ENCODE data around the gene GAS6.

Gene GAS6

GRCh38 chr13:113813070-113813748 is 50.7 kb downstream of the GAS6 start:
- H3K9me2 ChIP-seq (replicated peaks; ENCODE audit: insufficient read depth, low read length) = no peaks in the 10 kb centered on the region
- H3K79me2 ChIP-seq (ENCODE audit: insufficient read depth, low read length) = no peaks in the 10 kb centered on the region
- no peaks in the 10 kb centered on the region for H4K20me1 ChIP-seq (ENCODE audit: low read depth, low read length)
- H3K36me3 ChIP-seq (ENCODE audit: low read length) = no peaks in the 10 kb centered on the region
- H3K4me3 ChIP-seq (ENCODE audit: insufficient read depth, low read length, poor library complexity, severe bottlenecking) = no peak overlapping the region
- no peak for TF ChIP-seq EZH2phosphoT487 (conservative IDR thresholded peaks at IDR 0.05; ENCODE audit: low read length)
- TF ChIP-seq, protein P1, sequence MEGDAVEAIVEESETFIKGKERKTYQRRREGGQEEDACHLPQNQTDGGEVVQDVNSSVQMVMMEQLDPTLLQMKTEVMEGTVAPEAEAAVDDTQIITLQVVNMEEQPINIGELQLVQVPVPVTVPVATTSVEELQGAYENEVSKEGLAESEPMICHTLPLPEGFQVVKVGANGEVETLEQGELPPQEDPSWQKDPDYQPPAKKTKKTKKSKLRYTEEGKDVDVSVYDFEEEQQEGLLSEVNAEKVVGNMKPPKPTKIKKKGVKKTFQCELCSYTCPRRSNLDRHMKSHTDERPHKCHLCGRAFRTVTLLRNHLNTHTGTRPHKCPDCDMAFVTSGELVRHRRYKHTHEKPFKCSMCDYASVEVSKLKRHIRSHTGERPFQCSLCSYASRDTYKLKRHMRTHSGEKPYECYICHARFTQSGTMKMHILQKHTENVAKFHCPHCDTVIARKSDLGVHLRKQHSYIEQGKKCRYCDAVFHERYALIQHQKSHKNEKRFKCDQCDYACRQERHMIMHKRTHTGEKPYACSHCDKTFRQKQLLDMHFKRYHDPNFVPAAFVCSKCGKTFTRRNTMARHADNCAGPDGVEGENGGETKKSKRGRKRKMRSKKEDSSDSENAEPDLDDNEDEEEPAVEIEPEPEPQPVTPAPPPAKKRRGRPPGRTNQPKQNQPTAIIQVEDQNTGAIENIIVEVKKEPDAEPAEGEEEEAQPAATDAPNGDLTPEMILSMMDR (IDR thresholded peaks at IDR 0.05; ENCODE audit: insufficient read depth, low read length, poor library complexity, severe bottlenecking) = no peak
- no peak overlapping the region for H3K9ac ChIP-seq (ENCODE audit: low read length)
- no peaks in the 10 kb centered on the region for H3K27me3 ChIP-seq (ENCODE audit: low read length)
- no peak overlapping the region for H2AFZ ChIP-seq (ENCODE audit: low read depth, low read length, severe bottlenecking)
- no peak overlapping the region for H3K27ac ChIP-seq (ENCODE audit: low read depth, low read length)
- peaks cover 7% of the 10 kb centered on the region; the same call in 1 of the 2 replicates for H3K9me3 ChIP-seq (ENCODE audit: insufficient read depth, low read length)
- H3K4me2 ChIP-seq (ENCODE audit: low read depth, low read length, poor library complexity, severe bottlenecking) = no peak overlapping the region
- H3F3A ChIP-seq (ENCODE audit: insufficient read depth) = no peaks in the 10 kb centered on the region

GRCh38 chr13:113812178-113813040 is 51.5 kb downstream of the GAS6 start:
- no peaks in the 10 kb centered on the region for H3F3A ChIP-seq (ENCODE audit: insufficient read depth)
- H3K4me3 ChIP-seq (ENCODE audit: insufficient read depth, low read length, poor library complexity, severe bottlenecking) = no peak overlapping the region
- H3K79me2 ChIP-seq (ENCODE audit: insufficient read depth, low read length) = no peaks in the 10 kb centered on the region
- H2AFZ ChIP-seq (ENCODE audit: low read depth, low read length, severe bottlenecking) = no peak overlapping the region
- H3K27ac ChIP-seq (ENCODE audit: low read depth, low read length) = no peak overlapping the region
- no peaks in the 10 kb centered on the region for H3K9me2 ChIP-seq (replicated peaks; ENCODE audit: insufficient read depth, low read length)
- no peak overlapping the region for H3K4me2 ChIP-seq (ENCODE audit: low read depth, low read length, poor library complexity, severe bottlenecking)
- H3K27me3 ChIP-seq (ENCODE audit: low read length) = no peaks in the 10 kb centered on the region
- H3K9me3 ChIP-seq (ENCODE audit: insufficient read depth, low read length) = peaks cover 12% of the 10 kb centered on the region; the same call in 1 of the 2 replicates
- H3K9ac ChIP-seq (ENCODE audit: low read length) = no peak overlapping the region
- TF ChIP-seq, protein P1 (IDR thresholded peaks at IDR 0.05; ENCODE audit: insufficient read depth, low read length, poor library complexity, severe bottlenecking) = no peak
- no peak for TF ChIP-seq EZH2phosphoT487 (conservative IDR thresholded peaks at IDR 0.05; ENCODE audit: low read length)
- no peaks in the 10 kb centered on the region for H4K20me1 ChIP-seq (ENCODE audit: low read depth, low read length)
- H3K36me3 ChIP-seq (ENCODE audit: low read length) = no peaks in the 10 kb centered on the region

DNA sequence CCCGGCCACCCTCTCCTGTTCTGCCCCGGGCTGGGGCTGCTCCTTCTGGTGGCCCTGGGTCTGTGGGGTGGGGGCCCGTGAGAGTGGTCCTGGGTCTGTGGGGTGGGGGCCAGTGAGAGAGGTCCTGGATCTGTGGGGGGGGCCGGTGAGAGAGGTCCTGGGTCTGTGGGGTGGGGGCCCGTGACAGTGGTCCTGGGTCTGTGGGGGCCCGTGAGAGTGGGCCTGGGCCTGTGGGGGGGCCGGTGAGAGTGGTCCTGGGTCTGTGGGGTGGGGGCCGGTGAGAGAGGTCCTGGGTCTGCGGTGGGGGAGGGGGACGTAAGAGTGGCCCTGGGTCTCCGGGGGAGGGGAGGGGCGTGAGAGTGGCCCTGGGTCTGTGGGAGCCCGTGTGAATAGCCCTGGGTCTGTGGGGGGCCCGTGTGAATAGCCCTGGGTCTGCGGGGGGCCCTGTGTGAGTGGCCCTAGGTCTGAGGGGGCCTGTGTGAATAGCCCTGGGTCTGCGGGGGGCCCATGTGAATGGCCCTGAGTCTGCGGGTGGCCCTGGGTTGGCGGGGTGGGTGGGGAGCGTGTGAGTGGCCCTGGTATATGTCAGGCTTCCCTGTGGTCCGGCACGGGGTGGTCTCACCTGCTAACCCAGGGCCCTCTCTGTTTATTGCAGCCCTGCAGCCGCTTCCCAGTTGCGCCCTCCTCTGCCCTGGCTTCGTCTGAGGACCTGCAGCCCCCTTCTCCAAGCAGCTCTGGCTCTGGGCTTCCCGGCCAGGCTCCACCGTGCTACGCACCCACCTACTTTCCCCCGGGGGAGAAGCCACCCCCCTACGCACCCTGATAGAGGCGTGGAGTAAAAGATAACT is 52.6 kb downstream of the GAS6 start:
- Histone ChIP-seq H3K27me3 (ENCODE audit: low read length) (no peaks in the 10 kb centered on the region), H3K79me2 (ENCODE audit: insufficient read depth, low read length) (no peaks in the 10 kb centered on the region), H4K20me1 (ENCODE audit: low read depth, low read length) (no peaks in the 10 kb centered on the region), H3K36me3 (ENCODE audit: low read length) (no peaks in the 10 kb centered on the region), H3F3A (ENCODE audit: insufficient read depth) (no peaks in the 10 kb centered on the region), H3K27ac (ENCODE audit: low read depth, low read length) (no peak overlapping the region), H3K4me2 (ENCODE audit: low read depth, low read length, poor library complexity, severe bottlenecking) (no peak overlapping the region), H2AFZ (ENCODE audit: low read depth, low read length, severe bottlenecking) (no peak overlapping the region), H3K9me2 (replicated peaks; ENCODE audit: insufficient read depth, low read length) (no peaks in the 10 kb centered on the region), H3K9me3 (ENCODE audit: insufficient read depth, low read length) (peaks cover 12% of the 10 kb centered on the region; the same call in 1 of the 2 replicates), H3K4me3 (ENCODE audit: insufficient read depth, low read length, poor library complexity, severe bottlenecking) (no peak overlapping the region), H3K9ac (ENCODE audit: low read length) (no peak overlapping the region)
- TF ChIP-seq EZH2phosphoT487 (conservative IDR thresholded peaks at IDR 0.05; ENCODE audit: low read length) = no peak
- TF ChIP-seq, protein P1 (IDR thresholded peaks at IDR 0.05; ENCODE audit: insufficient read depth, low read length, poor library complexity, severe bottlenecking) = no peak

Data from SU-DHL-6 (cell line).